ENCODE measurements around the gene BAZ1B. TPM values are rescaled to one million over a fixed set of nuclear protein-coding genes. Genes with fewer than 3 reads are reported as not detected.

The BAZ1B gene
- total RNA-seq: 10 to 100 TPM; 53.7 to 57.4 (median 56.3) TPM

GRCh38 chr7:73522105-73522872 is at the start of gene BAZ1B:
BAZ1B (minus strand) TSS chr7:73522293; CDS start chr7:73521933, 360 bp downstream.
- H3K9me3 ChIP-seq: no peaks in the 10 kb centered on the region
- DNase-seq (ENCODE audit: low spot score in 2 of 2): peak; percentile 98
- intact Hi-C loops (cut with DNase I; ENCODE audit: low total_unique reads): no loop called here
- TF ChIP-seq CTCF (IDR thresholded peaks at IDR 0.05) (peak; percentile 21 to 50 (median 46)), POLR2A (IDR thresholded peaks at IDR 0.05) (no peak), POLR2AphosphoS5 (IDR thresholded peaks at IDR 0.05) (peak; percentile 79 to 93 (median 90))
- H3K36me3 ChIP-seq: no peaks in the 10 kb centered on the region
- H3K4me1 ChIP-seq: peaks cover 3 to 15% of the 10 kb centered on the region in 2 donors
- H3K27me3 ChIP-seq: no peaks in the 10 kb centered on the region
- H3K4me3 ChIP-seq: peak within 1 kb of the TSS; percentile 86 to 88 (median 87)
- H3K27ac ChIP-seq: peak within 1 kb of the TSS; percentile 94

- TF ChIP-seq POLR2AphosphoS5 (IDR thresholded peaks at IDR 0.05): no peak
- TF ChIP-seq CTCF (IDR thresholded peaks at IDR 0.05): no peak
- no peak for TF ChIP-seq POLR2A (IDR thresholded peaks at IDR 0.05)
- no peaks in the 10 kb centered on the region for H3K27me3 ChIP-seq
- no peak overlapping the region for H3K27ac ChIP-seq
- H3K36me3 ChIP-seq: peaks cover 20% of the 10 kb centered on the region
- no peak for DNase-seq (ENCODE audit: low spot score in 2 of 2)
- intact Hi-C loops (cut with DNase I; ENCODE audit: low total_unique reads): no loop called here
- no peaks in the 10 kb centered on the region for H3K4me1 ChIP-seq
- H3K4me3 ChIP-seq: no peak overlapping the region
- no peaks in the 10 kb centered on the region for H3K9me3 ChIP-seq
Observed at GRCh38 chr7:73570977-73571376, 48.9 kb upstream of the BAZ1B start.

- H3K4me1 ChIP-seq: no peaks in the 10 kb centered on the region
- intact Hi-C loops (cut with DNase I; ENCODE audit: low total_unique reads): no loop called here
- no peak for TF ChIP-seq CTCF (IDR thresholded peaks at IDR 0.05)
- TF ChIP-seq POLR2A (IDR thresholded peaks at IDR 0.05): no peak
- TF ChIP-seq POLR2AphosphoS5 (IDR thresholded peaks at IDR 0.05): no peak
- peaks cover 20% of the 10 kb centered on the region for H3K36me3 ChIP-seq
- no peaks in the 10 kb centered on the region for H3K27me3 ChIP-seq
- no peak overlapping the region for H3K4me3 ChIP-seq
- H3K9me3 ChIP-seq: no peaks in the 10 kb centered on the region
- no peak for DNase-seq (ENCODE audit: low spot score in 2 of 2)
- no peak overlapping the region for H3K27ac ChIP-seq
Observed at GRCh38 chr7:73570521-73570920, 48.4 kb upstream of the BAZ1B start.

- Histone ChIP-seq H3K4me1 (no peaks in the 10 kb centered on the region), H3K36me3 (peaks cover 18% of the 10 kb centered on the region), H3K27me3 (no peaks in the 10 kb centered on the region), H3K27ac (no peak overlapping the region), H3K4me3 (no peak overlapping the region), H3K9me3 (no peaks in the 10 kb centered on the region)
- DNase-seq (ENCODE audit: low spot score in 2 of 2): no peak
- TF ChIP-seq POLR2A (IDR thresholded peaks at IDR 0.05): no peak
- no peak for TF ChIP-seq CTCF (IDR thresholded peaks at IDR 0.05)
- no peak for TF ChIP-seq POLR2AphosphoS5 (IDR thresholded peaks at IDR 0.05)
- intact Hi-C loops (cut with DNase I; ENCODE audit: low total_unique reads): no loop called here
Observed at GRCh38 chr7:73569042-73569608, 47.0 kb upstream of the BAZ1B start.

All from breast epithelium (tissue), 4 donors.